Measurements from ENCODE around the gene PMPCA.

DNA sequence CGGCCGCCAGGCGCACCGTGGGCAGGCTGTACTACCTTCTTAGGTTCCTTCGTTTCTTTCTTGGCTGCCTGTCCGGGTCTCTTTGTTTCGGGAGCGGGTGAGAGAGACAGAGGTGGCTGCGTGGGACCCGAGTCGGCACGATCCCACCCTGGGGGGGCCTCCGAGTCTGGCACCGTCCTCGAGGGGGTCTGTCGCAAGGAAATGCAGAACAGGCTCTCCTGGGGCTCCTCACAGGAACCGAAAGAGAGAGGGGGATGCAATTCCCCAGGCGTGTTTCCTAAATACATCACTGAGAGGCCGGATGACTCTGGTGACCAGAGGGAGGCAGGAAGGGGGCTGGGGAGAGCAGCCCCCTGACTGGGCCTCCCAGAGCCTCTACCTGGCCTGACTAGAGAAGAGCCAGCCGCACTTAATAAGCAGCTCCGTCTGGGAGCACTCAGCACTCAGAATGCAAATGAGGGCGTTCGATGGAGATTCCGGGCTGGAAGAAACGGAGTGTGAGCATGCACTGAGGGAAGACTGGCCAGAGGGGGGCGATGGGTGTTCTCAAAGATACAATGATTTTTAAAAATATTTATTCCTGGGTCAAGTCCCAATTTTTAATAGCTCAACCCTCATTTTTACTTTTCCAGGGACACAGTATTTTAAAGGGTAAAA lies 40.9 kb downstream of the PMPCA start:
- TF ChIP-seq, protein P1, sequence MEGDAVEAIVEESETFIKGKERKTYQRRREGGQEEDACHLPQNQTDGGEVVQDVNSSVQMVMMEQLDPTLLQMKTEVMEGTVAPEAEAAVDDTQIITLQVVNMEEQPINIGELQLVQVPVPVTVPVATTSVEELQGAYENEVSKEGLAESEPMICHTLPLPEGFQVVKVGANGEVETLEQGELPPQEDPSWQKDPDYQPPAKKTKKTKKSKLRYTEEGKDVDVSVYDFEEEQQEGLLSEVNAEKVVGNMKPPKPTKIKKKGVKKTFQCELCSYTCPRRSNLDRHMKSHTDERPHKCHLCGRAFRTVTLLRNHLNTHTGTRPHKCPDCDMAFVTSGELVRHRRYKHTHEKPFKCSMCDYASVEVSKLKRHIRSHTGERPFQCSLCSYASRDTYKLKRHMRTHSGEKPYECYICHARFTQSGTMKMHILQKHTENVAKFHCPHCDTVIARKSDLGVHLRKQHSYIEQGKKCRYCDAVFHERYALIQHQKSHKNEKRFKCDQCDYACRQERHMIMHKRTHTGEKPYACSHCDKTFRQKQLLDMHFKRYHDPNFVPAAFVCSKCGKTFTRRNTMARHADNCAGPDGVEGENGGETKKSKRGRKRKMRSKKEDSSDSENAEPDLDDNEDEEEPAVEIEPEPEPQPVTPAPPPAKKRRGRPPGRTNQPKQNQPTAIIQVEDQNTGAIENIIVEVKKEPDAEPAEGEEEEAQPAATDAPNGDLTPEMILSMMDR (IDR thresholded peaks at IDR 0.05; ENCODE audit: insufficient read depth, low read depth, low read length), result no peak
- TF ChIP-seq EZH2 (IDR thresholded peaks at IDR 0.05; ENCODE audit: insufficient read depth, low read length), result no peak

Data from astrocyte (in vitro differentiated cells and primary cell).